Measurements from ENCODE around the gene SLC27A3. TPM values are rescaled to one million over a fixed set of nuclear protein-coding genes. Genes with fewer than 3 reads are reported as not detected.

Gene SLC27A3
- total and polyA plus RNA-seq, 10 of the 15 experiments (the other 5 are each of a cell fraction or from before 2014, with no cell fraction given) = 2.6 to 18.1 (median 8.3) TPM

- CTCF ChIA-PET = interaction anchor here (0.7 to 7.0 kb wide), 10 partner anchors 8 to 252 kb away, joined by 3 to 63 read pairs (median 4); partner anchors contain the start of genes NPR1 and RAB13
- RAD21 ChIA-PET (ENCODE audit: unreplicated experiment) = interaction anchor here (0.8 to 8.5 kb wide), 7 partner anchors 8 to 199 kb away, joined by 3 to 139 read pairs (median 3); partner anchors contain the start of gene S100A6
- H3K9ac ChIP-seq (ENCODE audit: control insufficient read depth, insufficient read depth, low read length) = peak overlapping the region; percentile 37; the same call in 1 of the 2 replicates
- TF ChIP-seq IKZF2 (IDR thresholded peaks at IDR 0.05) = peak; percentile 83 to 89
- TF ChIP-seq HCFC1 (IDR thresholded peaks at IDR 0.05; ENCODE audit: low read length) = no peak
- TF ChIP-seq E4F1 (IDR thresholded peaks at IDR 0.05; ENCODE audit: borderline replicate concordance, partially characterized antibody) = no peak
- TF ChIP-seq RELB (IDR thresholded peaks at IDR 0.05; ENCODE audit: low read depth) = peak; percentile 85
- TF ChIP-seq, protein P1, sequence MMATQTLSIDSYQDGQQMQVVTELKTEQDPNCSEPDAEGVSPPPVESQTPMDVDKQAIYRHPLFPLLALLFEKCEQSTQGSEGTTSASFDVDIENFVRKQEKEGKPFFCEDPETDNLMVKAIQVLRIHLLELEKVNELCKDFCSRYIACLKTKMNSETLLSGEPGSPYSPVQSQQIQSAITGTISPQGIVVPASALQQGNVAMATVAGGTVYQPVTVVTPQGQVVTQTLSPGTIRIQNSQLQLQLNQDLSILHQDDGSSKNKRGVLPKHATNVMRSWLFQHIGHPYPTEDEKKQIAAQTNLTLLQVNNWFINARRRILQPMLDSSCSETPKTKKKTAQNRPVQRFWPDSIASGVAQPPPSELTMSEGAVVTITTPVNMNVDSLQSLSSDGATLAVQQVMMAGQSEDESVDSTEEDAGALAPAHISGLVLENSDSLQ (IDR thresholded peaks at IDR 0.05) = peak; percentile 96
- TF ChIP-seq BHLHE40 (IDR thresholded peaks at IDR 0.05; ENCODE audit: borderline replicate concordance in 1 of 2, low read depth in 2 of 2, low read length in 1 of 2) = 0 out of 4 replicates have a peak, but pooled peaks of 1 of the 2 experiments have one; percentile 40
- TF ChIP-seq DPF2 (IDR thresholded peaks at IDR 0.05) = 0 out of 2 replicates have a peak, but pooled peaks have one; percentile 19
- TF ChIP-seq MEF2B (IDR thresholded peaks at IDR 0.05; ENCODE audit: partially characterized antibody, poor library complexity, severe bottlenecking) = peak; percentile 21
- peak; percentile 39; the same call in 1 of the 2 replicates for TF ChIP-seq MTA2 (IDR thresholded peaks at IDR 0.05; ENCODE audit: low read depth)
- TF ChIP-seq CHD2 (IDR thresholded peaks at IDR 0.05; ENCODE audit: borderline replicate concordance, low read depth, low read length) = no peak
- TF ChIP-seq RUNX3 (IDR thresholded peaks at IDR 0.05; ENCODE audit: low read length) = peak; percentile 17; the same call in 1 of the 2 replicates
- peak; percentile 77; the same call in 1 of the 2 replicates for TF ChIP-seq IKZF1 (conservative IDR thresholded peaks at IDR 0.05)
- TF ChIP-seq, protein P2, sequence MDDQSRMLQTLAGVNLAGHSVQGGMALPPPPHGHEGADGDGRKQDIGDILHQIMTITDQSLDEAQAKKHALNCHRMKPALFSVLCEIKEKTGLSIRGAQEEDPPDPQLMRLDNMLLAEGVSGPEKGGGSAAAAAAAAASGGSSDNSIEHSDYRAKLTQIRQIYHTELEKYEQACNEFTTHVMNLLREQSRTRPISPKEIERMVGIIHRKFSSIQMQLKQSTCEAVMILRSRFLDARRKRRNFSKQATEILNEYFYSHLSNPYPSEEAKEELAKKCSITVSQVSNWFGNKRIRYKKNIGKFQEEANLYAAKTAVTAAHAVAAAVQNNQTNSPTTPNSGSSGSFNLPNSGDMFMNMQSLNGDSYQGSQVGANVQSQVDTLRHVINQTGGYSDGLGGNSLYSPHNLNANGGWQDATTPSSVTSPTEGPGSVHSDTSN (IDR thresholded peaks at IDR 0.05; ENCODE audit: insufficient replicate concordance, low read depth, low read length) = peak; percentile 76
- peak; percentile 56; the same call in 1 of the 2 replicates for TF ChIP-seq NFIC (IDR thresholded peaks at IDR 0.05; ENCODE audit: low read depth, low read length)
- TF ChIP-seq RB1 (IDR thresholded peaks at IDR 0.05; ENCODE audit: borderline replicate concordance) = no peak
- TF ChIP-seq EED (IDR thresholded peaks at IDR 0.05; ENCODE audit: low read depth) = peak; percentile 11; the same call in 1 of the 2 replicates
Measured at GRCh38 chr1:153734396-153735089, 40.7 kb upstream of the SLC27A3 start.

More at GRCh38 chr1:153734396-153735089, 40.7 kb upstream of the SLC27A3 start:
- TSS peak; percentile 41 for BruUV-seq (replicated peaks)
- H3K4me2 ChIP-seq (ENCODE audit: control insufficient read depth, insufficient read depth) = peak overlapping the region; percentile 19
- FAIRE-seq (no peak), ATAC-seq (peak; percentile 43), DNase-seq (ENCODE audit: low read depth, low spot score) (no peak)
- H3K27ac ChIP-seq (ENCODE audit: control insufficient read depth, insufficient read depth) = peak overlapping the region; percentile 82
- peaks cover 33% of the 10 kb centered on the region for H3K4me1 ChIP-seq (ENCODE audit: control insufficient read depth, insufficient read depth, low read length)
- in situ Hi-C loops (cut with MboI) = no loop called here
- H2AFZ ChIP-seq (ENCODE audit: control insufficient read depth, low read depth, low read length) = no peak overlapping the region
- ChIA-PET SMC1A (ENCODE audit: uncharacterized antibody, unreplicated experiment) (interaction anchor here (0.5 to 10.3 kb wide), 14 partner anchors 8 to 472 kb away, joined by 3 to 144 read pairs (median 4); partner anchors contain the start of gene CHTOP), POLR2A (interaction anchor here (0.5 to 8.7 kb wide), 4 partner anchors 9 to 1428 kb away, joined by 3 to 184 read pairs (median 4); no protein-coding TSS in a partner anchor)
- H3K4me3 ChIP-seq = no peak overlapping the region
- H3K27me3 ChIP-seq (replicated peaks in 1 of 2; ENCODE audit: control insufficient read depth in 2 of 2, insufficient read depth in 2 of 2, low read length in 1 of 2) = no peaks in the 10 kb centered on the region
- H3K9me3 ChIP-seq (replicated peaks; ENCODE audit: control insufficient read depth, insufficient read depth, low read length) = no peaks in the 10 kb centered on the region; the same call in 2 of the 3 replicates
- H4K20me1 ChIP-seq (ENCODE audit: control insufficient read depth, insufficient read depth) = no peaks in the 10 kb centered on the region
- peaks cover 27% of the 10 kb centered on the region for H3K79me2 ChIP-seq (ENCODE audit: control insufficient read depth, insufficient read depth, low read length)
- 17% methylated on average over 3 of the region's 3 CpGs for WGBS (ENCODE audit: insufficient coverage, insufficient replicate concordance, low lambda C conversion rate, missing lambda C conversion rate)
- intact Hi-C loops (cut with micrococcal nuclease; ENCODE audit: unreplicated experiment) = loop anchor here (1.0 kb wide), 1 partner anchor 8 kb away; no protein-coding TSS in a partner anchor
- peaks cover 0 to 10% of the 10 kb centered on the region in 2 experiments; a peak in 1 of 4 replicates for H3K36me3 ChIP-seq (ENCODE audit: control insufficient read depth in 2 of 2, insufficient read depth in 2 of 2, low read length in 1 of 2)

All from GM12878 (cell line).